ENCODE measurements around the gene PRDM16. TPM values are rescaled to one million over a fixed set of nuclear protein-coding genes. Genes with fewer than 3 reads are reported as not detected.

The PRDM16 gene
- total RNA-seq, 1 donor from 2014 or later, result not detected

DNA sequence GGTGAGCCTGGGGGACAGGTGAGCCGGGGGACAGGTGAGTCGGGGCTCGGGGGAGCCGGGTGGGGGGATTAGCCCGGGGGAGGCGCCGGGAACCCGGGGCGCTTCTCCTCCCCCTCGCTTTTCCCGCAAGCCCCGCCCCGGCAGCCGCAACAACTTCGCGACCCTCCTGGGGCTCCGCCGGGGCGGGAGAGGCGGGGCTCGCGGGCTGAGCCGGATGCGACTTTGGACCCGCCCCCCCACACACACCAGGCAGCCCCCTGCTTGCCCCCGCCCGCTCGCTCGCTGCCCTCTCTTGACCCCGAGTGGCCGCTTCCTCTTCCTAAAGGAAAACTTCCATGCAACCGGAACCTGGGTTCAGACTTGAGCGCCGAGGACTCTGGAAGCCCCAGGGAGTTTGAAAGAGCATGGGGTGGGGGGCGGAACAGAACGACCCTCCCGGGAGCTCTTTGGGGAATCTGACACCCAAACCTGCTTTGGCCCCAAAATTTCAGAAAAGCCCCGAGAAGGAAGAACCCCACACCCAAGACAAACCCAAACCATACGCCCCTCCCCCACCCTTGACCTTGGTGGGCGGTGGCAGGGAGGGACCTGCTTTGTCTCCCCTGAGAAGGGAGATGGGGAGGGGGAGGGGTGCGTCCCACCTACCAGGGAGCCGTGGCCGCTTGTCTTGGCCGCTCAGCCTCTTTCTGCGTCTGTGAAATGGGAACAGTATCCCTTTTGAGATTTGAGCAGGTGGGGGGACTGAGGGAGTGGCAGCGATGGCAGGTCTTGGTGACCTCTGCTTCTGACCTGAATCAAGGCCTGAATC lies 386.0 kb downstream of the PRDM16 start:
- DNase-seq (ENCODE audit: low read depth), result no peak

DNA sequence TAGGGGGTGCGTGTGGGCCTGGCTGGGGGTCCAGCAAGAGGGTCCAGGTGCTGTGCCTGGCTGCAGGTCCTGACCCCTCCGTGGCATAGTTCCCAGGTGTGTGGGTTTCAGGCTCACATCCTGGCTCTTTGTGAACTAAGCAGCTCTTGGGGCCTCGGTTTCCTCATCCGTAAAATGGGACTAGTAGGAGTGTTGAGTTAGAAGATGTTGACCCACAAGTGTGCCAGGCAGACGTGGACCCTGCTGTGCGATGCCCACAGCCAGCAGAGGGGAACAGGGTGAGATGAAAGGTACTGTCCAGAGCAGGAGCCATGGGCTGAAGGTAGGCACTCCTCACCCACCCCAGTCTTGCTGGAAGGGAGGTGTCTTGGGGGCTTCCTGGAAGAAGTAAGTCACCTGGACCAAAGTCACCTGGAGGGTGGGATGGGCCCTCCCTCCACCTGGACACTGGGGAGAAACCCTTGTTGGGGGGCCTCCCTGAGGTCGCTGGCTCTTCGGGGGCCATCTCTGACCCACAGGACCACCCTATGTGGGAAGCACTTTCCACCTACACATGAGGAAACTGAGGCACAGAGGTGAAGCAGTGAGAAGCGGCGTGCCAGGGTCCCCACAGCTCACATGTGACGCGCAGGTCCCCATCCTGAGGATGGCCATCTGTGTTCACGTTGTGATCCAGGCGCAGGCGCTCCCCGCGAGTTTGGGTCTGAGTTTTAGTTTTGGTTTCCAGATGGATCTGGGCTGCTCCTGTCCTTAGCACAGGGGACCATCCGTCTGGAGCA lies 386.9 kb downstream of the PRDM16 start:
- no peak for DNase-seq (ENCODE audit: low read depth)

DNA sequence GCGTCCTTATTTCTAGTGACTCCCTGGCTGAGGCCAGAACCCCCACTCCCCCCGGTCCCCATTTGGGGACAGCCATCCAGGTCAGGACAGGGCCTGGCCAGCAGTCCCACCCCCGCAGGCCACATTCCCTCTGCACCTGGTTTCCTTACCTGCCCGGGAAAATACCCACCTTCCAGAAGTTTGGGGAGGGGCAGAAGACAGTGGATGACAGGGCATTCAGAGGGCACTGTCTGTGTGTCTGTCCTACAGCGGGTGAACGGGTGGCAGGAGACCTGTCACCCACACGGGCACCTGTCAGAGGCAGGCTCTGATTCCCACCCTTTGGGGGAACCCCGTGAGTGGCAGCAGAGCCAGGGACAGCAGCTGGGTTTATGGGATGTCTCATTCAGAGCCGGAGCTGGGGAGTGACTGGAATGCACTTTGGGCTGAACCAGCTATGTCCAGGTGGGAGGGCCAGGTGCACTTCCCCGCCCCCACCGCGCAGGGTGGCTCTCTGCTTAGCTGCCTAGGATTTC lies 387.5 kb downstream of the PRDM16 start:
- DNase-seq (ENCODE audit: low read depth), result no peak

DNA sequence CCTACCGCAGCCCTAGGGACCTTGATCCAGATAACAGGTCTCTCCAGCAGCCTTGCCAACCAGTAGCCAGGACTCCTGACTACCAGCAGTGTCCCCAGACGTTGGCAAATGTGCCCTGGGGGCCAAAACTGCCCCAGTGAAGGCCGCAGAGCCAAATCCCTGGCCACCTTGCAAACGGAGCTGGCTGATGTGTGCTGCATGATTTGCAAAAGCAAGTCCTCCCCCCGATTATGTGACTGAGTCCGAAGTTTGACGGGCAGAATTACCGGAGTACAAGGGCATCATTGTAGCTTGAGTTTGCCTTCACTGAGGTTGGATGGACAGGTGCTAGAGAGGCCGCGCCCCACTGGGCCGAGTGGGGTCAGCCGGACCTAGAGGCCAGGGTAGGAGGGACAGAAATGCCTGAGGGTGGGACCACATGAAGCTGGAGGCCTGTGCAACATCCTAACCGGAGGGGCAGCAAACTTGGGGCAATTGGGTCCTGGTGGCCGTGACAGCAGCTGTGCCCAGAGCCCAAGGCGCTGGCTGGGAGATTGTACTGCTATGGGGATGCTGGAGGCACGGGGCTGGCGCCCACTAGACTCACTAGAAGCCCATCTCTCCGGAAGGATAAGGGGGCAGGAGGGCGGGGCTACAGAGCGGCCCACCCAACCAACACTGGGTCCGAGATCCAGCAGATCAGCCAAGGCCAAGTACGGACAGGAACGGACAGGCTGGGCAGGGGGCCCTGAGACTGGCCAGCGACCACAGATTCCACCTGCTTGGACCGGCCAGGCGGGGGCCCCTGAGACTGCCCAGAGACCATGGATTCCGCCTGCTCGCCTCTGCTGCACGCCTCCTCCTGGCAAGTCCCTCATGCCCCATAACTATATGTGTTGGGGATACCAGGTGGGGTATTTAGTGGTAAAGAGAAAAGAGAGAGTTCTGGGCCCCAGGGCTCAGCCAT lies 388.2 kb downstream of the PRDM16 start:
- no peak for DNase-seq (ENCODE audit: low read depth)

DNA sequence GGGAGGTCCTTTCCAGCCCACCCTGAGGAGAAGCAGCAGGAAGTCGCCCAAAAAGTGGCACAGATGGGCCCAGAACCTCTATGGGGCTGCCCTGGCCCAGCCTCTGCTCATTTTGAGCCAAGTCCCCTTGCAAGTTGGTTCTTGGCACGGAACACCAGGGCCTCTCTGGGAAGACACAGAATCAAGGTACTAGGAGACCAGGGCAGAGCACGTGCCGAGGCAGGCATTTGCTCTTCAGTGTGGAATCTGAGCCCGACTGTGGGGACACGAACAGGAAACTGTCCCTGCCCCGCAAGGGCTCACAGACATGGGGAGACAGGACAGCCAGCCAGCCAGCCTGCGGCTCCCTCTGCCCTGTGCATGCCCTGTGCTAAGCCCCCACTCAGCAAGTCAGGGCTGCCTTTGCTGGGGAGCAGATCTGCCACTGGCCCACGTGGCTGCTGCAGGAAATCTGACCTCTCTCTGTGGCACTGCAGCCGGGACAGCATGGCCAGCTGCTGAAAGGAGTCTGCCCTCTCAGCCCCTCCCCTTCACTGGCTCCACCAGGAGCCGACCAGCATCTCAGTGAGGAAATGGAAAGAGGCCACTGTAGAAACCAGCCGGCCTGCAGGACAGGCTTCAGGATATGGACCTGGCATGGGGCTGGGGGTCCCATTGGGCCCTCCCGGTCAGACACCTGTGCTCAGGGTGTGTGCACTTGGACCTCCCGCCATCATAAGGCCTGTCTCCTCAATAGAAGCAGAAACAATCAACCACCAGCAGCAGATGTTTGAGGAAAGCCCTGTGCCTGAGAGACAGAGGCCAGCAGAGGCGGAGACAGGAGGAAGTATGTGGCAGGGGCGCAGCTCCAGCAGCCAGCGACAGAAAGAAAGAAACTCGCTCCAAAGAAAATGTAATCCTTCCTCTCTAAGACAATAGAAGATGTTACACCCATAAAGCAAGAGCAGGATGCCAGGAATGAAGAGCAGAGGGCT lies 389.2 kb downstream of the PRDM16 start:
- DNase-seq (ENCODE audit: low read depth), result peak; percentile 13

DNA sequence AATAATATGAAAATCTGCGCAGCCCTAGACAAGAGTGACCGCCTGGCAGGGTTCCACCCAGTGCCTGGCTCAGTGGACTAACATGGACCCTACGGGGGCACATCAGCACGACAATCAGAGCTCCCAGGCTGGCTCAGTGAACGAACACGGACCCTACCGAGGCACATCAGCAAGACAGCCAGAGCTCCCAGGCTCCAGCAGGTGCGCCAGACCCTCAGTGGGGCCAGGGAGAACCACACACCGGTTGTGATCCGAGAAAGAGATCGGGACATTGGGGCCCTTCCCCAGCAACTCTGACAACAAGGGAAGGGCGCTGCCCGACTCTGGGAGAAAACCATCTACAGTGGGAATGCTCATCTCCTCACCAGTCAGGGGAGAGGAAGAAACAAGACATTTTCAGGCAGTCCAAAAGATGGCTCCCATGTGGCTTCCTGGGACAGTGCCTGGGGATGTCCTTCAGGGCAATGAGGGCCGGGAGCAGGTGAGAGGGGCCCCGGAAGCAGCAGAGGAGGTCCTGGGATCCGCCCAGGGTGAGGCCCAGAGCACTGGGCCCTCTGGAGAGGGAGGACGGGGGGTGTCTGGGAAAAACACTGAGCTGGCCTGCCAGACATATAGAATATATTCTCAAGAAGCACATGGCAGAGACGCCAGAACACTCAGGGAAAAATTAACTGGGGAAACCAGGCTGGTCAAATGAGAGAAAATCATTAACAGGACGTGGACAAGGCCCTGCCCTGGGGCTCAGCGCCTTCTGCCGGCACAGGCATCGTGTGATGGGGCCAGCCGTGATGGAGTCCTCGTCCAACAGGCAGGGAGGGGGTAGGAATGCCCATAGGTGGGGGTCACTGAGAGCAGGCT lies 390.3 kb downstream of the PRDM16 start:
- no peak for DNase-seq (ENCODE audit: low read depth)

DNA sequence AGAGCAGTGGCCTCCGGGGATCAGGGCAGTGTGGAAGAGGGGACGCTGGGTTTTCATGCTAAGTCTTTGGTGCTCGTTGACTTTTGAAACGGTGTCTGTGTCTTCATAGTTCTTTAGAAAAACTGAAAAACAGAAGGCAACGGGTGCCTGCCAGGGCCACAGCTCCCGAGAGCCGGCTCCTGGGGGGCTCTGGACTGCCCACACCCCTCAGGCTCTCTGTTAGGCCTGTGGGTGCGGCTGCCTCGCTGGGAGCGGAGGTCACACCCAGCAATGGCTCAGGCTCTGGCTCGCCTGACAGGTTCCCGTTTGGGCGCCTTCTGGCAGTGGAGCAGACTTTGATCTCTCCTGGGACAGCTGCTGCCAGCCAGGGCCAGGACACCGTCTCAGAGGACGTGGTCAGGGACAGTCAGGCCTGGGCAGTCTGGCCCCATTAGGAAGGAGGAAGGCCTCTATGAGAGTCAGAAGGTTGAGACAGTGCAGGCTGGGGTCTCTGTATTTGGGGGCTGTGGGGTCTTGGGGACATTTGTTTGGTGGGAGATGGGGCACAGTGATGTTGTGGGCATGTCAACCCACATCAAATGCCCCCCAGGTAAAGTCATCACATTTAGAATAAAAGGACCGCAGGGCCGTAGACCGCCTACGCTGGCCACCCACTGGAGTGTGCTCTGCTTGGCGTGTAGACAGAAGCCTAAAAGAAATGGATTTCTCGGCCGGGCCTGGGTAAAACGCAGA lies 391.1 kb downstream of the PRDM16 start:
- peak; percentile 23 for DNase-seq (ENCODE audit: low read depth)

DNA sequence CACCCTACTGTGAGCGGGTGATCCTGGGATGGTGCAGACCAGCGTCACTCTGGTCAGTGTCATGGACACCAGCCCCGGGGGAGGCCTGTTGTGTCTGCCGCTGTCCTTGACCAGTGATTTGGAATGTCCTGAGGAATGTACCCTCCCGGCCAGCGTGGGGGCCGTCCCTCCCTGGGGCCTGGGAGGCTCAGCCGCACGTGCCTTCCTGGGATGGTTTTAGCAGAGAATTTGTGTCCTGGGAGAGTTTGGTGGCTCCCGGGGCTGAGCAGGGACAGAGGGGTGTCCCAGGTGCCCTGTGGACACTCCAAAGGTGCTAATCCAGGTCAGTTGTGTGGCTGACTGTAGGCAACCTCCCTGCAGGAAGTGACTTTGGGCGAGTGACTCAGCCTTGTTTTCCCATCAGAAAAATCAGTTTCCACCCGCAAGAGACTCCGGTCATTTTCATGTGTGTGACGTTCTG lies 391.7 kb downstream of the PRDM16 start:
- no peak for DNase-seq (ENCODE audit: low read depth)

DNA sequence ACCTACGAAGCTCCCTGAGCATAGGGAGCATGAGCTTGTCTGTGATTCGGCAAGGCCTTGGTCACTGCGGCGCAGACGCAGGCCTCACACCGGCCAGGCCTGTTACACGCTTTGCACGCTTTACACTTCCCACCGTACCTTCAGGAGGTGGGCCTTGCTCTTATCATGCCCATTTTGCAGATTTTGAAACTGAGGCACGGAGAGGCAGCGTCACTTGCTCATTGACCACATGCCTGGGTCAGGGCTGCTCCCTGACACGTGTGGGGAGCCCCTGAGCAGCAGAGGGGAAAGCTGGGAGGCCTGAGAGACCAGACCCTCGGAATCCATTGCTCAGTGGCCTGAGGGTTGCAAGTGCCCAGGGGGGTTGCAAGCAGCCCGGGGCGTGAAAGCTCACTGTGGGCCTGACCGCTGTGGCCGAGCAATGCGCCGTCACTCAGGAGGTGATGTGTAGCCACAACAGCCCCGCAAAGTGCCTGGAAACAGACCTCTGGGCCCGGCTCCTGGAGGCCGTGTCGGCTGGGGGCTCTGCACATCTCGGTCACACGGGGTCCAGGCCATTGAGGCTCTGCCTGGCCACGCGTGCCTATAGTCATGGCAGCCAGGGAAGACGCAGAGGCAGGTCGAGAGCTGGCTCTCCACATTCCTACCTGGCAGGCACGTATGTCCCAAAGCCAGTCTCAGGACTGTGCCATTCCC lies 392.4 kb downstream of the PRDM16 start:
- DNase-seq (ENCODE audit: low read depth), result no peak

DNA sequence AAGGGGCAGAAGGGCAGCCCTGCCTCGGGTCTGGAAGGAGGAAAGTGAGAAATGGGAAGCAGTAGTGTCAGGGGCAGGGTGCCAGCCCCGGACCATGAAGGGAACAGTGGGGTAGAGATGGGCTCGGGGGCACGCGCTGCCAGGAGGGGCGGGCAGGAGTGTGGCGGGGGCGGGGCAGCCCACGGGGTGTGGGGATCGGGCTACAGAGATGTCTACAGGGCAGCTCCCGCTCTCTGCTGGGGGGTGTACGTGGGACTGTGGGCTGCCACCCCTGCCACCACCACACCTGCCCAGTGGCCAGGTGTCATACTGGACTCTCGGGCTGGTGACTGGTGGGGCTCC lies 392.9 kb downstream of the PRDM16 start:
- no peak for DNase-seq (ENCODE audit: low read depth)

DNA sequence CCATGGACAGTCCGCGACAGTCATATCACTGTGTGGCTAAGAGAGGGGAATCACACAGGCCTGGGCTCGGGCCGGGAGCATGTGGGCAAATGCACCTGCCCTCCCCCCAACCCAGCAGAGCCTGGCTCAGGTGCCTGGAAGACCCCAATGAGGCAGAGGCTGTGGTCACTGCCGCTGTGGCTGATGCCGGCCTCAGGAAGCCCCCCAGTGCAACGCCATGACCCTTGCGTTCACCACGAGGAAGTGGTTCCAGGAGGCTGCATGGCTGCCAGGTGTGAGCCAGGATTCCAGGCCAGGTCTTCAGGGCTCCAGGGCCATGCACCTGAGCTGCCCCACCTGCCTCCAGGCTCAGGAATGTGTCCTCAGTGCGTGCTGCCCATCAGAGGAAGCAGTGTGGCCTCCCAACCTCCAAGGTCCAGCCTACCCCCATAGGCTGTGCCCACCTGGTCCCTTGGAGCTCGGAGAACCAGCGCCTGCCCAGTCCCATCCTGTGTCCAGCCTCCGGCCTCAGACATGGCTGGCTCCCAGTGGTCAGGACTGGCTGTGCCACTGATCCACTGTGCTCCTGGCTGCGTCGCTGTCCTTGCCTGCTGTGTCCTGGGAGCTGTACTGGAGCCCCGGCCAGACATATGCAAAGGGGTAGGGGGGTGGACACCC lies 393.5 kb downstream of the PRDM16 start:
- DNase-seq (ENCODE audit: low read depth), result no peak

DNA sequence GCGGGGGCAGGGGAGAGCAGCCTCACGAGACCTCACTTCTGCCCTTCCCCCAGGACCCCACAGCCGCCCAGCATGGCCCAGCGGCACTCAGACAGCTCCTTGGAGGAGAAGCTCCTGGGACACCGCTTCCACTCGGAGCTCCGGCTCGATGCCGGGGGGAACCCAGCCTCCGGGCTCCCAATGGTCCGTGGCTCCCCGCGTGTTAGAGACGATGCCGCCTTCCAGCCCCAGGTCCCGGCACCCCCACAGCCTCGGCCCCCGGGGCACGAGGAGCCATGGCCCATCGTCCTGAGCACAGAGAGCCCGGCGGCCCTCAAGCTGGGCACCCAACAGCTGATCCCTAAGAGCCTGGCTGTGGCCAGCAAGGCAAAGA lies 394.0 kb downstream of the PRDM16 start:
- DNase-seq (ENCODE audit: low read depth), result no peak

DNA sequence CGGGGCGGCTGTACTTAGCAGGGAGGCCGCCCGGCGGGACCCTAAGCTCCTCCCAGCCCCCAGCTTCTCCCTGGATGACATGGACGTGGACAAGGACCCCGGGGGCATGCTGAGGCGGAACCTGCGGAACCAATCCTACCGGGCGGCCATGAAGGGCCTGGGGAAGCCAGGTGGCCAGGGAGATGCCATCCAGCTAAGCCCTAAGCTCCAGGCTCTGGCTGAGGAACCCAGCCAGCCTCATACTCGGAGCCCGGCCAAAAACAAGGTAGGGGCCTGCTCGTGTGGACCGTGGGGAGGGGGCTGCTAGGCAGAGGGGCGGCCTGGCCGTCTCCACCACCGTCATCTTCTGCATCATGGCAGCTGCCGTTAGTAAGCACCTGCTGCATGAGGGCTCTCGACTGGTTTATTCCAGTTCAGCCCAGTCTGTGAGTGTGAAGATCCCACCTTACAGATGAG lies 394.4 kb downstream of the PRDM16 start:
- DNase-seq (ENCODE audit: low read depth), result no peak

DNA sequence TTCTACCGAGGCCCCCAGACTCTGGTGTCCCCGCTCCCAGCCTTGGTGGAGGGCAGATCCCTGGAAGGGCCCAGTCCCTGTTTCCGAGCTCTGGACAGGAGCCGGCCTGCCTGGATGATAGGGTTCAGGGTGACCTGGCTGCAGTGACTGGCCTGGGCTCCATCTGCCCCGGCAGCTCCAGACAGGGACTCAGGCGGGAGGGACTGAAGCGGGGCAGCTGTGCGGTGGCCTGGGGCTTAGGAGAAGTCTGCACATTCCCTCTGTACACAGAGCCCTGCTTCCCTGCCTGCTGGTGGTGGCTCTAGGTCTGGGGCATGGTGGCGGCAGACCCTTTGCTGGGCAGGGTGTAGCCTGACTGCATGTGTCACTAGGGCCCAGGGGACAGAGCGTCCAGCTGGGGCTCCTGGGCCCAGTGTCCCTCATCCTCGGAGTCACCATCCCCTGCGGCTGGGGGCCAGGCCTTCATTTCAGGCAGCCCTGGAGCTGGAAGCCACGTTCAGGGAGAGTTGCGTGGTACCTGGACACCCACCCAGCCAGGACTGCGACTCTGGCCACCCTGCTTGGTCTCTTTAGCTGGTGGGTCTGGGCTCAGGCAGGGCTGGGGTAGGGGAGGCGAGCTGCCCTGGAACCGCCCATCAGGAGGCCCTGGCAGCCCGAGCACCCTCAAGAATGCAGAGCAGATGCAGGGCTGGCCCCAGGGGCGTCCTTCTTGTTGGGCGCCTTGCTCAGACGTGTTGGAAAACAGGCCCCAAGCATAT lies 395.1 kb downstream of the PRDM16 start:
- no peak for DNase-seq (ENCODE audit: low read depth)

DNA sequence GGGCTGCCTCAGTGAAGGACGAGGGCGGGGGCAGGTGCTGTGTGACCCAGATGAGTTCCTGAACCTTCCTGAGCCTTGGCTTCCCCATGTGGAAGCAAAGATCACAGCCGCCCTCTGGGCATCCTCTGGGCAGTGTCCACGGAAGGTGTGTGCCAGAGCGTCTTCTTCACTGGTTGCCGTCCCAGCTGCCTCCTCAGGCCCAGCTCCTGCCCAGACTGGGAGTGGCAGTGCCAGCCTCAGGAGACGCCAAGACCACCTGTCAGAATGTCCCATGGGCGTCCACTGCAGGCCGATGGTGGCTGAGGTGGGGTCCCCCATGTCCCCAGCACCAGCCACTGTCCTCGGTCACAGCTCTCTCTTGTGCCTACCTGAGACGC lies 395.6 kb downstream of the PRDM16 start:
- no peak for DNase-seq (ENCODE audit: low read depth)
